H1 (cell line): ENCODE measurements around the gene SOX8. TPM values are rescaled to one million over a fixed set of nuclear protein-coding genes. Genes with fewer than 3 reads are reported as not detected.

Experiments
- CTCF ChIA-PET: fragments of 300-600 bp; sonication (Branson Sonifier 250); formaldehyde crosslinking; loops from one replicate; lab custom pipeline; 2021; ENCODE audit not compliant: partially characterized antibody; lab: Charles Lee
- POLR2A ChIA-PET: fragments of 300-600 bp; sonication (Branson Sonifier 250); formaldehyde crosslinking; loops from one replicate; lab custom pipeline; 2021; ENCODE audit warnings: inconsistent platforms; ENCODE audit not compliant: partially characterized antibody; lab: Charles Lee
- DNase-seq, 2 experiments: peaks; one replicate each; pipeline versions ENCODE4 v3.0.0 to v3.0.0-alpha.2; 2010 to 2022; ENCODE audit warnings: low spot score in 2 of 2, low read depth in 1 of 2, mixed read lengths in 1 of 2
- FAIRE-seq: peaks from 2 replicates; lab custom pipeline; 2011; peaks lifted over from hg19 to GRCh38; lab: Jason Lieb, UNC
- H2AFZ ChIP-seq: 2 replicates; pipeline ENCODE4 v1.8.1; 2012; ENCODE audit warnings: low read length, inconsistent platforms
- H2AK5ac ChIP-seq: 2 replicates; pipeline ENCODE4 v1.6.1; 2013; ENCODE audit warnings: low read depth, low read length
- H2BK120ac ChIP-seq: replicated peaks from 2 replicates; pipeline ENCODE3; 2013; ENCODE audit warnings: low read depth, low read length, inconsistent platforms
- H2BK12ac ChIP-seq: 2 replicates; pipeline ENCODE4 v1.6.1; 2013; ENCODE audit warnings: low read depth, low read length
- H2BK15ac ChIP-seq: 2 replicates; pipeline ENCODE4 v1.6.1; 2013; ENCODE audit warnings: low read length
- H2BK20ac ChIP-seq: 2 replicates; pipeline ENCODE4 v1.6.1; 2013; ENCODE audit warnings: low read length
- H2BK5ac ChIP-seq: 2 replicates; pipeline ENCODE4 v1.6.1; 2013; ENCODE audit warnings: low read depth, low read length
- H3K14ac ChIP-seq: 2 replicates; pipeline ENCODE4 v1.6.1; 2013; ENCODE audit warnings: inconsistent platforms; ENCODE audit not compliant: insufficient read length
- H3K18ac ChIP-seq: 2 replicates; pipeline ENCODE4 v1.6.1; 2013; ENCODE audit warnings: low read length; ENCODE audit errors: extremely low read depth
- H3K23ac ChIP-seq: 2 replicates; pipeline ENCODE4 v1.6.1; 2013; ENCODE audit warnings: inconsistent platforms; ENCODE audit not compliant: insufficient read length
- H3K23me2 ChIP-seq: 2 replicates; pipeline ENCODE4 v1.6.1; 2013; ENCODE audit warnings: low read depth, low read length
- H3K27ac ChIP-seq: 2 replicates; pipeline ENCODE4 v1.6.1; 2011; ENCODE audit warnings: low read depth, low read length, inconsistent platforms
- H3K27me3 ChIP-seq, 4 experiments: replicated peaks in 1 of 4; 1 replicate in 1 of 4; 2 replicates in 3 of 4; pipeline versions ENCODE4 v1.6.1 to v1.8.1; 2011 to 2013; ENCODE audit warnings: low read length in 3 of 4, mild to moderate bottlenecking in 3 of 4, inconsistent platforms in 2 of 4, mixed read lengths in 2 of 4, moderate library complexity in 1 of 4; ENCODE audit not compliant: control insufficient read depth in 3 of 4, insufficient read depth in 3 of 4; ENCODE audit errors: extremely low read depth in 1 of 4
- H3K36me3 ChIP-seq, 4 experiments: 2 replicates each; pipeline versions ENCODE4 v1.6.1 to v1.8.1; 2011 to 2013; ENCODE audit warnings: mild to moderate bottlenecking in 4 of 4, low read length in 3 of 4, moderate library complexity in 2 of 4, control low read depth in 1 of 4, inconsistent platforms in 1 of 4; ENCODE audit not compliant: insufficient read depth in 4 of 4, control insufficient read depth in 2 of 4
- H3K4ac ChIP-seq: replicated peaks from 2 replicates; pipeline ENCODE3; 2013; ENCODE audit warnings: low read length, low read depth, mixed read lengths, inconsistent platforms; ENCODE audit not compliant: insufficient read length
- H3K4me1 ChIP-seq, 4 experiments: replicated peaks in 1 of 4; 1 replicate in 1 of 4; 2 replicates in 3 of 4; pipeline versions ENCODE4 v1.6.1 to v1.8.1; 2011 to 2013; ENCODE audit warnings: low read length in 3 of 4, inconsistent platforms in 2 of 4, mixed read lengths in 1 of 4; ENCODE audit not compliant: insufficient read depth in 4 of 4, control insufficient read depth in 3 of 4
- H3K4me2 ChIP-seq, 2 experiments: 2 replicates each; pipeline versions ENCODE4 v1.6.1 to v1.8.1; 2011 to 2013; ENCODE audit warnings: low read depth in 2 of 2, low read length in 2 of 2, control low read depth in 1 of 2, inconsistent platforms in 1 of 2, mild to moderate bottlenecking in 1 of 2; ENCODE audit not compliant: insufficient read depth in 1 of 2
- H3K4me3 ChIP-seq, 4 experiments: fragments of 200-600, 300-600 bp in 1 of 4; sonication (generic), shearing (Covaris generic), sonication (Bioruptor Twin) in 1 of 4; 2 replicates each; pipeline versions ENCODE4 v1.5.1 to v1.8.1; 2011 to 2016; ENCODE audit warnings: low read length in 4 of 4, low read depth in 3 of 4, control low read depth in 2 of 4, inconsistent platforms in 2 of 4, mild to moderate bottlenecking in 2 of 4, mixed read lengths in 1 of 4, moderate library complexity in 1 of 4; ENCODE audit not compliant: insufficient read depth in 2 of 4; ENCODE audit errors: extremely low read depth in 1 of 4
- H3K56ac ChIP-seq: replicated peaks from 2 replicates; pipeline ENCODE3; 2013; ENCODE audit warnings: low read depth, mild to moderate bottlenecking, mixed read lengths, low read length, inconsistent platforms; ENCODE audit not compliant: insufficient read length
- H3K79me1 ChIP-seq: 2 replicates; pipeline ENCODE4 v1.6.1; 2013; ENCODE audit warnings: low read depth, low read length, control low read depth
- H3K79me2 ChIP-seq, 2 experiments: 2 replicates each; pipeline versions ENCODE4 v1.6.1 to v1.8.1; 2012 to 2013; ENCODE audit warnings: low read length in 2 of 2, mild to moderate bottlenecking in 2 of 2, inconsistent platforms in 1 of 2; ENCODE audit not compliant: insufficient read depth in 2 of 2, control insufficient read depth in 1 of 2
- H3K9ac ChIP-seq, 4 experiments: replicated peaks in 1 of 4; 1 replicate in 1 of 4; 2 replicates in 3 of 4; pipeline versions ENCODE4 v1.6.1 to v1.8.1; 2011 to 2013; ENCODE audit warnings: low read depth in 3 of 4, low read length in 3 of 4, control low read depth in 2 of 4, mild to moderate bottlenecking in 2 of 4, moderate library complexity in 2 of 4, inconsistent platforms in 1 of 4; ENCODE audit errors: extremely low read depth in 1 of 4
- H3K9me3 ChIP-seq, 2 experiments: 2 replicates each; pipeline versions ENCODE4 v1.6.1 to v1.8.1; 2012 to 2013; ENCODE audit warnings: mild to moderate bottlenecking in 2 of 2, moderate library complexity in 2 of 2, control low read depth in 1 of 2, inconsistent platforms in 1 of 2, low read depth in 1 of 2, low read length in 1 of 2, mixed read lengths in 1 of 2; ENCODE audit not compliant: insufficient read depth in 2 of 2
- H4K20me1 ChIP-seq, 2 experiments: replicated peaks in 1 of 2; 2 replicates each; pipeline versions ENCODE3 to v1.8.1; 2011 to 2013; ENCODE audit warnings: inconsistent platforms in 2 of 2, low read length in 2 of 2, mild to moderate bottlenecking in 1 of 2; ENCODE audit not compliant: insufficient read depth in 2 of 2, control insufficient read depth in 1 of 2
- H4K5ac ChIP-seq: 2 replicates; pipeline ENCODE4 v1.6.1; 2013; ENCODE audit warnings: low read length, low read depth, mixed read lengths, inconsistent platforms; ENCODE audit not compliant: insufficient read length
- H4K8ac ChIP-seq: 2 replicates; pipeline ENCODE4 v1.8.0; 2013; ENCODE audit warnings: mild to moderate bottlenecking, moderate library complexity, low read length, inconsistent platforms; ENCODE audit not compliant: insufficient read depth; ENCODE audit errors: extremely low read depth
- H4K91ac ChIP-seq: replicated peaks from 2 replicates; pipeline ENCODE3; 2013; ENCODE audit warnings: low read length, mixed read lengths, inconsistent platforms; ENCODE audit not compliant: insufficient read length
- BACH1 ChIP-seq: IDR thresholded peaks from 2 replicates; pipeline ENCODE4 v1.6.1; 2012; ENCODE audit warnings: low read length, improper control_type of control experiment
- FOSL1 ChIP-seq: IDR thresholded peaks from 2 replicates; pipeline ENCODE4 v1.6.1; 2011; ENCODE audit warnings: mild to moderate bottlenecking, low read depth, low read length, moderate library complexity; ENCODE audit not compliant: insufficient read depth
- KDM4A ChIP-seq: IDR thresholded peaks from one replicate; pipeline ENCODE4 v1.7.1; 2012; ENCODE audit warnings: low read depth, mild to moderate bottlenecking, moderate library complexity, low read length, inconsistent platforms; ENCODE audit not compliant: severe bottlenecking
- PHF8 ChIP-seq: fragments of 200-600 bp; sonication (generic); conservative IDR thresholded peaks from 2 replicates; pipeline ENCODE4 v1.7.1; 2012; ENCODE audit warnings: low read depth, mild to moderate bottlenecking, inconsistent platforms, low read length, moderate library complexity
- SIN3A ChIP-seq, 2 experiments: IDR thresholded peaks in 1 of 2; conservative IDR thresholded peaks in 1 of 2; 2 replicates each; pipeline ENCODE4 v1.6.1; 2011 to 2012; ENCODE audit warnings: low read length in 2 of 2, improper control_type of control experiment in 1 of 2, low read depth in 1 of 2, mild to moderate bottlenecking in 1 of 2
- SIRT6 ChIP-seq: IDR thresholded peaks from one replicate; pipeline ENCODE4 v1.7.1; 2012; ENCODE audit warnings: low read length, inconsistent platforms
- TAF1 ChIP-seq: IDR thresholded peaks from 2 replicates; pipeline ENCODE4 v1.6.1; 2011; ENCODE audit warnings: mild to moderate bottlenecking, low read depth, low read length
- ZNF274 ChIP-seq: IDR thresholded peaks from 2 replicates; pipeline ENCODE4 v1.7.0; 2012; ENCODE audit warnings: low read length, borderline replicate concordance; ENCODE audit errors: extremely low read depth
- whole genome bisulfite sequencing, 2 experiments: shearing (Covaris generic) in 1 of 2; methylation state at CpG; one replicate each; pipeline versions ENCODE4 v1.1.6 to v1.1.7; 2013 to 2015; ENCODE audit warnings: low lambda C conversion rate in 2 of 2, mixed read lengths in 2 of 2, inconsistent platforms in 1 of 2, low coverage in 1 of 2, missing lambda C conversion rate in 1 of 2; ENCODE audit not compliant: insufficient replicate concordance in 2 of 2, insufficient coverage in 1 of 2, insufficient read length in 1 of 2; ENCODE audit errors: extremely low coverage in 1 of 2, missing lambda C conversion rate in 1 of 2; 5-methylcytosine and 5-hydroxymethylcytosine counted together
- polyA plus RNA-seq, 7 experiments: library from polyadenylated mRNA; depleted of rRNA in 3 of 7; stranded (reverse) in 5 of 7; unstranded in 2 of 7; fragments of >200 nt in 5 of 7; fragments of 200-250 nt in 2 of 7; gene quantifications; 1 replicate in 5 of 7; 2 replicates in 1 of 7; 4 replicates in 1 of 7; pipeline versions ENCODE4 v1.2.1 to v1.2.3, GENCODE V29; 2011 to 2013; ENCODE audit warnings: missing spikeins in 2 of 7, mixed read lengths in 2 of 7
- total RNA-seq: library from RNA; stranded (reverse); fragmentation: NEBNext Ultra II Directional; extraction: Animal tissue kit (Norgen Biotek cat#: 25700); gene quantifications from 2 replicates; pipeline ENCODE4 v1.2.1, GENCODE V29; 2021

SOX8 gene
- total and polyA plus RNA-seq, 2 of the 8 experiments (the other 6 are each of a cell fraction or from before 2014, with no cell fraction given) = 2.2 to 5.7 TPM

GRCh38 chr16:1027501-1027815 is 45.9 kb downstream of the SOX8 start:
- H3K14ac ChIP-seq = no peak overlapping the region
- no peaks in the 10 kb centered on the region for H3K27me3 ChIP-seq
- H3K4me2 ChIP-seq = no peak overlapping the region
- ChIA-PET CTCF (interaction anchor here (0.6 to 1.3 kb wide), 3 partner anchors 175 to 277 kb away, joined by 3 to 4 read pairs (median 3); no protein-coding TSS in a partner anchor), POLR2A (no interaction called here)
- no peak overlapping the region for H2BK5ac ChIP-seq
- DNase-seq (no peak), FAIRE-seq (no peak)
- no peaks in the 10 kb centered on the region for H3K79me2 ChIP-seq
- H3K4me3 ChIP-seq = no peak overlapping the region
- H2AFZ ChIP-seq = no peak overlapping the region
- TF ChIP-seq SIN3A (conservative IDR thresholded peaks at IDR 0.05 in 1 of 2, IDR thresholded peaks at IDR 0.05 in 1 of 2; ENCODE audit: low read depth in 1 of 2, low read length in 2 of 2) = no peak
- no peak for TF ChIP-seq FOSL1
- no peak for TF ChIP-seq TAF1
- no peak for TF ChIP-seq PHF8
- no peak for TF ChIP-seq KDM4A
- TF ChIP-seq ZNF274 = no peak
- TF ChIP-seq SIRT6 = no peak
- no peak for TF ChIP-seq BACH1
- H3K4me1 ChIP-seq = no peaks in the 10 kb centered on the region; a peak in 1 of 7 replicates
- no peak overlapping the region for H2BK120ac ChIP-seq
- H2BK20ac ChIP-seq = no peak overlapping the region
- no peak overlapping the region for H4K5ac ChIP-seq
- no peak overlapping the region for H3K56ac ChIP-seq
- no peaks in the 10 kb centered on the region for H3K79me1 ChIP-seq
- H3K36me3 ChIP-seq = no peaks in the 10 kb centered on the region
- H3K4ac ChIP-seq = no peak overlapping the region
- no peak overlapping the region for H4K91ac ChIP-seq
- H2BK12ac ChIP-seq = no peak overlapping the region
- no peak overlapping the region for H2BK15ac ChIP-seq
- no peak overlapping the region for H4K8ac ChIP-seq
- peaks cover 0 to under 1% of the 10 kb centered on the region in 2 experiments for H4K20me1 ChIP-seq
- no peak overlapping the region for H3K27ac ChIP-seq
- H3K9me3 ChIP-seq = peaks cover 4% of the 10 kb centered on the region in 2 experiments; a peak in 2 of 4 replicates
- 95% methylated on average over 22 of the region's 22 CpGs; no CpG with 5 or more reads in 1 of the 2 experiments for WGBS, 2 experiments
- no peak overlapping the region for H3K23ac ChIP-seq
- no peak overlapping the region for H3K9ac ChIP-seq
- peaks cover 2% of the 10 kb centered on the region; the same call in 1 of the 2 replicates for H3K23me2 ChIP-seq
- no peak overlapping the region for H2AK5ac ChIP-seq
- H3K18ac ChIP-seq = no peak overlapping the region
